GM20000 (cell line): ENCODE measurements around the gene CD6.
"Not testable (repeated sequence)": the region's sequence is repeated elsewhere in the genome, so short reads cannot be mapped to it uniquely, and the experiment has no call there.

ENCODE experiments used
- DNase-seq: peaks from one replicate; pipeline ENCODE4 v3.0.0; 2012; ENCODE audit warnings: low spot score
- TF ChIP-seq, protein P1 (sequence below): IDR thresholded peaks from 2 replicates; pipeline ENCODE4 v1.5.1; 2012; ENCODE audit warnings: mild to moderate bottlenecking, control low read depth; ENCODE audit errors: extremely low read depth, missing control alignments

CD6 gene

GRCh38 chr11:61057615-61058014, 86.1 kb downstream of the CD6 start:
- DNase-seq = no peak
- TF ChIP-seq, protein P1, sequence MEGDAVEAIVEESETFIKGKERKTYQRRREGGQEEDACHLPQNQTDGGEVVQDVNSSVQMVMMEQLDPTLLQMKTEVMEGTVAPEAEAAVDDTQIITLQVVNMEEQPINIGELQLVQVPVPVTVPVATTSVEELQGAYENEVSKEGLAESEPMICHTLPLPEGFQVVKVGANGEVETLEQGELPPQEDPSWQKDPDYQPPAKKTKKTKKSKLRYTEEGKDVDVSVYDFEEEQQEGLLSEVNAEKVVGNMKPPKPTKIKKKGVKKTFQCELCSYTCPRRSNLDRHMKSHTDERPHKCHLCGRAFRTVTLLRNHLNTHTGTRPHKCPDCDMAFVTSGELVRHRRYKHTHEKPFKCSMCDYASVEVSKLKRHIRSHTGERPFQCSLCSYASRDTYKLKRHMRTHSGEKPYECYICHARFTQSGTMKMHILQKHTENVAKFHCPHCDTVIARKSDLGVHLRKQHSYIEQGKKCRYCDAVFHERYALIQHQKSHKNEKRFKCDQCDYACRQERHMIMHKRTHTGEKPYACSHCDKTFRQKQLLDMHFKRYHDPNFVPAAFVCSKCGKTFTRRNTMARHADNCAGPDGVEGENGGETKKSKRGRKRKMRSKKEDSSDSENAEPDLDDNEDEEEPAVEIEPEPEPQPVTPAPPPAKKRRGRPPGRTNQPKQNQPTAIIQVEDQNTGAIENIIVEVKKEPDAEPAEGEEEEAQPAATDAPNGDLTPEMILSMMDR = no peak

DNA sequence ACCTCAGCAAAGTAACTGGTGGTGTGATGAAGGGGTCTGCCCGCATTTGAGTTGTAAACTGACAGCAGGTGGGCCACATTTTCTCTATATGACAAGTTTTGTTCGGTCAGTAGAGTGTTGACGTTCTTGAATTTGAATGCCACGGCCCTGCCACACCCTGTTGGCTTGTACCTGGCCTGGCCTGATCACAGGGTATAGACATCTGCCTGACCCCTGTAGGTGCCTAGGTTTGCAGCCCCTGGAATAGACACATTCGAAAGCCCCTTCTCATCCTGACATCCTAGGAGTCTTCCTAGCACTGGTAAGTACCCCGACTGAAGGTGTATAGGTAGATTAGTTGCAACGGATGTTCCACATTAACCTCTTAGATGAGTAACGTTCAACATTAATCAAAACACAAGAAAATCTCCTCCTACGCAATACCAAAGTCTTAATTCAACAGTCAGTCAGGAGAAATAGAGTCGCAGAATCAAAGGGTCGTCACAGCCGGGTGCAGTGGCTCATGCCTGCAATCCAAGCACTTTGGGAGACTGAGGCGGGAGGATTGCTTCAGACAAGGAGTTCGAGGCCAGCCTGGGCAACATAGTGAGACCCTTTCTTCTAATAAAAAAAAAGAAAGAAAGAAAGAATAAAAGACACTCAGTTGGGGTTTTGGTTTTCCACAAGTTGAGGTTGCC, 87.2 kb downstream of the CD6 start:
- DNase-seq = no peak
- TF ChIP-seq, protein P1 = no peak

DNA sequence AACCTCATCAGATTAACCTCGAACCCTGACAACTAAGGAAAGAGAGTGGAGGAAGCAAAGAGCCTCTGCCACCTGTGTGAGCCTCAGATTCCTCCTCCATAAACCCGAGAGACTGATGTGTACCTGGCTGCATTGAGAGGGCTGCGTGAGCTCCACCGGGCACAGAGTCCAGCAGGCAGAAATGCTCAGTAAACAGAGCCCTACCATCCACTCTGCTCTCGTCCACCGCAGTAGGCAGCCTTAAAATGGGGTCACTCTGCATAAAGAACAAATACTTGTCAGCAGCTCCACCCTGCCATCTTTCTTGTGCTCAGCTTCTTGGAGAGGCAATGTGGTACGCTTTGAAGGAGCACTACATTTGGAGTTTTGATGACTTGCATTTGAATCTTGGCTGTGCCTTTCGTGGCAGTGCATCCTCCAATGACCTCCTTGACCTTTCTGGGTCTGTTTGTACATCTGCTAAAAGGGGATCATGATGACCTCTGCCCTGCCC, 87.8 kb downstream of the CD6 start:
- DNase-seq = no peak
- TF ChIP-seq, protein P1 = no peak

GRCh38 chr11:61061081-61061826, 89.8 kb downstream of the CD6 start:
- peak; percentile 71 for DNase-seq

DNA sequence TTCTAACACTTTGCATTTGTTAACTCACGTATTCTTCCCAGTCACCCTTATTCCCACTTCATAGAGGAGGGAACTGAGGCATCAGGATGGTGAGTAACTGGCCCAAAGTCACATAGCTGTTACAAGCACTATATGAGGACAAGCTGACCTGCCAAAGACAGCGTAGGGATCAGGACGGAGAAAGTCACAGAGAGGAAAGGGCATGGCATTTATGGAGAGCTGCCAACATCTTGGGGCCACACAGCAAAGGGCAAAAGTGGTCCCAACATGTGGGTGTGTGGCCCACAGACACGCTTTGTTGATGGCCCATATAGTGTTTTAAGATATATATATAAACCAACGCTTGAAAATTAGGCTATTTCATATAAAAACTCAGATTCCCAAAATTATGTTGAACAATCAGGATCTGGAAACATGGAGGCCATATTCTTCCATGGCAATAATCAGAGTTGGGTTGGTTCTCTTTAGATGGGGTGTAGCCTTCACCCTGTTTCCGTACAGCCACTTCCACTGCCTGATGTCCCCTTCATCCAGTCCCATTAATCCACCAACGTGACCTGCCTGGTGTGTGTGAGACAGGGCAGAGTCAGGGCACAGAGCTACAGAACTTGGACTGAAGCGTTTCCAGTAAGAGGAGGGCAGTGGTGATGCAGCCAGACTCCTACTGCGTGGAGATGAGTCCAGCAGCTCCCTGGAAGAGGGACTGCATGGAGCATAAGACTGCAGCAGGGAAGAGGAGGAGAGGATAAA, 90.9 kb downstream of the CD6 start:
- TF ChIP-seq, protein P1 = no peak
- no peak for DNase-seq

More at GRCh38 chr11:61061081-61061826, 89.8 kb downstream of the CD6 start:
- TF ChIP-seq, protein P1 = no peak

DNA sequence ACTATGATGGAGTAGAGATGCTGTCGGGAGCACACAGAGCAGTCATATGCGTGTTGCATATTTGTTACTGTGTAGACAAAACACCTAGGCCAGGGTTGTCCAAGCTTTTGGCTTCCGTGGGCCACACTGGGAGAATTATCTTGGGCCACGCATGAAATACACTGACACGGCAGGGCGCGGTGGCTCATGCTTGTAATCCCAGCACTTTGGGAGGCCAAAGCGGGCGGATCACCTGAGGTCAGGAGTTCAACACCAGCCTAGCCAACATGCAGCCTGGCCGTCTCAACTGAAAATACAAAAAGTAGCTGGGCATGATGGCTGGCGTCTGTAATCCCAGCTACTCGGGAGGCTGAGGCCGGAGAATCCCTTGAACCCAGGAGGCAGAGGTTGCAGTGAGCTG, 93.8 kb downstream of the CD6 start:
- DNase-seq = not testable (repeated sequence)

DNA sequence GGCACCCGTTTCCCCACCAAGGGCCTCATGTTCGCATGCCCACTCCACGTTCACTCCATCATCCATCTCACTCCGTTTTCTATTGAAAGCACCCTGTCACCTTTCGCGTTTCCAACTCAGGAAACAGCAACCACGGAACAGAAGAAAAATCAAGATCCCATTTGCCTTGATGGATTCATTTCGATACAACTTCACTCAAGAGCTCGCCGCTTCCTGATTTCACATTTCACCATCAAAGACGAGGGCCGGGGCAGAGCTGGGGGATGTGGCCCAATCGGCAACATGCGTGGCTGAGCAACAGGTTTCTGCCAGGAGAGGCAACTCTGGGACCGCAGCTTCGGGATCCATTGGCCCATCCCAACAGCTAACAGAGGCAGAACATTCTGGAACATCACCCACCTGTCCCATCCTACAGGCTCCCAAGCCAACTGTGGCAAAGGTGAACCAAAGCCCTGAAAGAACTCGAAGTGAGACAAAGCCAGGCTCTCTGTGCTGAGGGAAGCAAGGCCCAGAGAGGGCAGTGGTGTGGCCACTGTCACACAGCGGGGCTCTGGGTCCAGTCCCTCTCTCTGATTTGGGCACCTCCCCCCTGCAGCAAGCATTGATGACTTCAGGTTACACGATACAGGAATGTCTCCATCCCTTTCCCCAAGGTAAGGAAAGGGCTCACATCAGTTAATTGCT, 94.6 kb downstream of the CD6 start:
- DNase-seq = no peak
- TF ChIP-seq, protein P1 = no peak
